Stimulated activated naive CD8-positive, alpha-beta T cell treated with anti-CD3 and anti-CD28 coated beads, Interleukin-15, Interleukin-2, amounts not matched to agents 100 ng/mL and 50 ng/mL, for 24 hours (primary cell): ENCODE measurements around the gene RCOR1.

Source experiments
- H3K27ac Mint-ChIP-seq: one replicate; pipeline ENCODE4 v1.8.0; 2021; ENCODE audit warnings: mild to moderate bottlenecking, mixed read lengths
- H3K27me3 Mint-ChIP-seq: one replicate; pipeline ENCODE4 v1.8.0; 2021; ENCODE audit warnings: mixed read lengths
- H3K36me3 Mint-ChIP-seq: one replicate; pipeline ENCODE4 v1.8.0; 2021; ENCODE audit warnings: low read depth, mixed read lengths
- H3K4me1 Mint-ChIP-seq: one replicate; pipeline ENCODE4 v1.8.0; 2021; ENCODE audit warnings: low read depth, mixed read lengths
- H3K4me3 Mint-ChIP-seq: one replicate; pipeline ENCODE4 v1.8.0; 2021; ENCODE audit warnings: mild to moderate bottlenecking, mixed read lengths
- H3K9me3 Mint-ChIP-seq: one replicate; pipeline ENCODE4 v1.8.0; 2021; ENCODE audit warnings: mixed read lengths

Gene RCOR1

GRCh38 chr14:102736956-102737355, 144.5 kb downstream of the RCOR1 start:
- Mint-ChIP-seq H3K27me3 (no peaks in the 10 kb centered on the region), H3K4me1 (no peaks in the 10 kb centered on the region), H3K27ac (no peak overlapping the region), H3K9me3 (no peaks in the 10 kb centered on the region), H3K4me3 (no peak overlapping the region), H3K36me3 (no peaks in the 10 kb centered on the region)

- Mint-ChIP-seq H3K27me3 (no peaks in the 10 kb centered on the region), H3K27ac (no peak overlapping the region), H3K9me3 (peaks cover 1% of the 10 kb centered on the region), H3K4me3 (no peak overlapping the region), H3K36me3 (peaks cover 1% of the 10 kb centered on the region), H3K4me1 (no peaks in the 10 kb centered on the region)
These were observed 145.2 kb downstream of the RCOR1 start for GRCh38 chr14:102737402-102738372.

GRCh38 chr14:102738373-102739189, 146.1 kb downstream of the RCOR1 start:
- Mint-ChIP-seq H3K36me3 (peaks cover 9% of the 10 kb centered on the region), H3K4me3 (no peak overlapping the region), H3K4me1 (no peaks in the 10 kb centered on the region), H3K9me3 (peaks cover 4% of the 10 kb centered on the region), H3K27ac (no peak overlapping the region), H3K27me3 (no peaks in the 10 kb centered on the region)

- H3K9me3 Mint-ChIP-seq = peaks cover 4% of the 10 kb centered on the region
- no peak overlapping the region for H3K27ac Mint-ChIP-seq
- H3K27me3 Mint-ChIP-seq = no peaks in the 10 kb centered on the region
- H3K4me3 Mint-ChIP-seq = no peak overlapping the region
- H3K4me1 Mint-ChIP-seq = no peaks in the 10 kb centered on the region
- peaks cover 10% of the 10 kb centered on the region for H3K36me3 Mint-ChIP-seq
These were observed 146.7 kb downstream of the RCOR1 start for GRCh38 chr14:102739190-102739469.

- Mint-ChIP-seq H3K4me3 (no peak overlapping the region), H3K36me3 (peaks cover 10% of the 10 kb centered on the region), H3K27ac (no peak overlapping the region), H3K27me3 (no peaks in the 10 kb centered on the region), H3K9me3 (peaks cover 4% of the 10 kb centered on the region), H3K4me1 (no peaks in the 10 kb centered on the region)
These were observed 154.4 kb downstream of the RCOR1 start for GRCh38 chr14:102746634-102747438.

GRCh38 chr14:102748806-102749205, 156.4 kb downstream of the RCOR1 start:
- Mint-ChIP-seq H3K4me1 (peaks cover 3% of the 10 kb centered on the region), H3K27ac (no peak overlapping the region), H3K36me3 (no peaks in the 10 kb centered on the region), H3K27me3 (no peaks in the 10 kb centered on the region), H3K4me3 (no peak overlapping the region), H3K9me3 (no peaks in the 10 kb centered on the region)

GRCh38 chr14:102749393-102750305, 157.2 kb downstream of the RCOR1 start:
- Mint-ChIP-seq H3K36me3 (no peaks in the 10 kb centered on the region), H3K4me1 (peaks cover 11% of the 10 kb centered on the region), H3K27me3 (no peaks in the 10 kb centered on the region), H3K27ac (no peak overlapping the region), H3K4me3 (no peak overlapping the region), H3K9me3 (no peaks in the 10 kb centered on the region)

GRCh38 chr14:102750376-102750775, 157.9 kb downstream of the RCOR1 start:
- H3K36me3 Mint-ChIP-seq = no peaks in the 10 kb centered on the region
- H3K9me3 Mint-ChIP-seq = no peaks in the 10 kb centered on the region
- no peak overlapping the region for H3K4me3 Mint-ChIP-seq
- H3K4me1 Mint-ChIP-seq = peaks cover 15% of the 10 kb centered on the region
- no peak overlapping the region for H3K27ac Mint-ChIP-seq
- H3K27me3 Mint-ChIP-seq = no peaks in the 10 kb centered on the region

GRCh38 chr14:102751088-102751487, 158.6 kb downstream of the RCOR1 start:
- no peak overlapping the region for H3K27ac Mint-ChIP-seq
- no peaks in the 10 kb centered on the region for H3K27me3 Mint-ChIP-seq
- no peaks in the 10 kb centered on the region for H3K9me3 Mint-ChIP-seq
- peaks cover 15% of the 10 kb centered on the region for H3K4me1 Mint-ChIP-seq
- no peaks in the 10 kb centered on the region for H3K36me3 Mint-ChIP-seq
- H3K4me3 Mint-ChIP-seq = no peak overlapping the region

GRCh38 chr14:102752239-102752847, 159.9 kb downstream of the RCOR1 start:
- Mint-ChIP-seq H3K4me3 (no peak overlapping the region), H3K27ac (no peak overlapping the region), H3K27me3 (no peaks in the 10 kb centered on the region), H3K36me3 (no peaks in the 10 kb centered on the region), H3K4me1 (peaks cover 15% of the 10 kb centered on the region), H3K9me3 (no peaks in the 10 kb centered on the region)

GRCh38 chr14:102754370-102755262, 162.2 kb downstream of the RCOR1 start:
- Mint-ChIP-seq H3K27me3 (no peaks in the 10 kb centered on the region), H3K4me3 (no peak overlapping the region), H3K27ac (peak overlapping the region; percentile 41), H3K9me3 (no peaks in the 10 kb centered on the region), H3K36me3 (no peaks in the 10 kb centered on the region), H3K4me1 (peaks cover 15% of the 10 kb centered on the region)

GRCh38 chr14:102757646-102758045, 165.2 kb downstream of the RCOR1 start:
- Mint-ChIP-seq H3K4me3 (no peak overlapping the region), H3K27me3 (peaks cover 3% of the 10 kb centered on the region), H3K4me1 (peaks cover 15% of the 10 kb centered on the region), H3K27ac (no peak overlapping the region), H3K9me3 (no peaks in the 10 kb centered on the region), H3K36me3 (no peaks in the 10 kb centered on the region)

GRCh38 chr14:102758087-102758486, 165.6 kb downstream of the RCOR1 start:
- H3K4me1 Mint-ChIP-seq = peaks cover 15% of the 10 kb centered on the region
- no peak overlapping the region for H3K27ac Mint-ChIP-seq
- no peak overlapping the region for H3K4me3 Mint-ChIP-seq
- H3K27me3 Mint-ChIP-seq = peaks cover 3% of the 10 kb centered on the region
- H3K9me3 Mint-ChIP-seq = no peaks in the 10 kb centered on the region
- no peaks in the 10 kb centered on the region for H3K36me3 Mint-ChIP-seq
